Stimulated activated CD8-positive, alpha-beta memory T cell treated with anti-CD3 and anti-CD28 coated beads, Interleukin-15, amount 100 ng/mL, for 48 hours (primary cell): ENCODE data around the gene LSAMP.

Experiments used
- DNase-seq, 2 donors: peaks; one replicate each; pipeline ENCODE4 v3.0.0-alpha.2; 2020; ENCODE audit warnings: low read depth in 2 of 2

Gene LSAMP

DNA sequence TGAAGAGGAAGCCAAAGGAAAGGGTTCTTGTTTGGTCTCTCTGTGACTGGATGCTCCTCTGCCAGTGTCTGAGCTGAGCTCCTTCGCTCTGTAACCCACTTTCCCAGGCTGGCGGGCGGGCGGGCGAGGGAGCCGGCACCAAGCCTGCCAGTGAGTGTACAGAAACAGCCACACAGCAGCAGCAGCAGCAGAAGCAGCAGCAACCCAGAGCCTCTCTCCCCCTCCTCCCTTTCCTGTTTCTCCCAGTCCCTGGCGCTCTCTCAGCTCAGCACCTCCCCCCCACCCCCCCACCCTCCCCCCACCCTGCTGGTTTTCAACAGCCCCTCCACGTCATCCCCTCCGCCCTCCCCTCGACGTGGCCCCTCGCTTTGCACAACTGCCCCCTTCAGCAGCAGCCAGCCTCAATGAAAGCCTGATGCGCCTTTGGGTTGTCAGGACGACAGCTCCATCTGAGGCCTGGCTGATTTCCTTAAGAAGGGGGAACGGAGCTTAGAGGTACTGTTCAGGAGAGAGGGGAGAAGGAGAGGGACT, at the start of gene LSAMP:
Gene LSAMP, minus strand, starts transcription at position 177 of the 531 bp plus-strand sequence.
- no peak for DNase-seq

DNA sequence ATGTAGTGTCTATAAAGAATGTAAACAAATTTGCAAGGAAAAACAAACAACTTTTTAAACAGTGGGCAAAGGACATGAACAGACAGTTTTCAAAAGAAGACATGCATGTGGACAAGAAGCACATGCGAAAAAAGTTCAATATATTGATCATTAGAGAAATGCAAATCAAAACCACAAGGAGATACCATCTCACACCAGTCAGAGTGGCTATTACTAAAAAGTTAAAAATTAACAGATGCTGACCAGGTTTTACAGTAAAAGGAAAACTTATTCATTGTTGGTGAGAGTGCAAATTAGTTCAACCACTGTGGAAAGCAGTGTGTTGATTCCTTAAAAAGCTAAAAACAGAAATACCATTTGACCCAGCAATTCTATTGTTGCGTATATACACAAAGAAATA, 47.1 kb upstream of the LSAMP start:
- no peak for DNase-seq

DNA sequence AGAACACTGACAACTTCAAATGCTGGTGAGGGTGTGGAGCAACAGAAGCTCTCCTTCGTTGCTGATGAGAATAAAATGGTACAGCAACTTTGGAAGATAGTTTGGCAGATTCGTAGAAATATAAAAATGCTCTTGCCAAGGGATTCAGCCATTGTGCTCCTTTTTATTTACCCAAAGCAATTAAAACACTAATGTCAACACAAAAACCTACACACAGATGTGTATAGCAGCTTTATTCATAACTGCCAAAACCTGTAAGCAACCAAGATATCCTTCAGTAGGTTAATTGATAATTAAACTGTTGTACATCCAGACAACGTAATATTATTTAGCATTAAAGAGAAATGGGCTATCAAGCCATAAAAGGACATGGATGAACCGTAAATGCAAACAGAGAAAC, 37.8 kb upstream of the LSAMP start:
- no peak for DNase-seq

DNA sequence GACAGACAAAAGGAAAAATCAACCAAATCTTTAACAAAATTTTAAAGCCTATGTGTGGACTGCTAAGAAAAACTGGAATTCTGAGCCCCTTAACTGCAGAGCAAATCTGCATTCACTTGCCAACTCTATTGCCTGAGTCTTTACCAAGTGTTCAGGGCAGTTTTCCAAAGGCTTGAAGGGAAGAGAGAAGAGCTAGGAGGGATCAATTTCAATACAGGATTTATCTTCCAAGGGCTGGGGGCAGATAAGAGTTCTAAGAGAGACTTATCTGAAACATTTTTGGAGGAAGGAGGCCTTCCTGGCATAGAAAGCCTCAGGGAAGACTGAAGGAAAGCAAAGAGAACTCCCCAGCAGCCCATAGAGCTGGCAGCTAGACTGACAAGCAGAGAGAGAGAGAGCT, 31.4 kb upstream of the LSAMP start:
- no peak for DNase-seq

DNA sequence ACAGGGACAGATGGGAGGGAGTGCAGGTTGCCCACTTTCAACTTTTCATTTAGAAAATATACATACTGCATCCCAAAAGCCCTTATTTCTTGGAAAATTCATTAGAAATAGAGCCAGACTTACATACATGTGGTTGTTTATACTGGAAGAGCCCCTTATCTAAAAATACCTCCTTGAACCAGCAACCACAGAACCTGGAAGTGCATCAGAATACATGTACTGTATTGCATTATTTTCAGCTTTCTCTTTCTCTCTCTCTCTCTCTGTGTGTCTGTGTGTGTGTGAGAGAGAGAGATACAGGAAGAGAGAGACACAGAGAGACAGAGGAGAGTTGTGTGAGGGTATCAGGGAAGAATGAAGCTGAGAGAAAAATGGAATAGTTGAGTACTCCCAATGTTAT, 29.5 kb upstream of the LSAMP start:
- DNase-seq: no peak

DNA sequence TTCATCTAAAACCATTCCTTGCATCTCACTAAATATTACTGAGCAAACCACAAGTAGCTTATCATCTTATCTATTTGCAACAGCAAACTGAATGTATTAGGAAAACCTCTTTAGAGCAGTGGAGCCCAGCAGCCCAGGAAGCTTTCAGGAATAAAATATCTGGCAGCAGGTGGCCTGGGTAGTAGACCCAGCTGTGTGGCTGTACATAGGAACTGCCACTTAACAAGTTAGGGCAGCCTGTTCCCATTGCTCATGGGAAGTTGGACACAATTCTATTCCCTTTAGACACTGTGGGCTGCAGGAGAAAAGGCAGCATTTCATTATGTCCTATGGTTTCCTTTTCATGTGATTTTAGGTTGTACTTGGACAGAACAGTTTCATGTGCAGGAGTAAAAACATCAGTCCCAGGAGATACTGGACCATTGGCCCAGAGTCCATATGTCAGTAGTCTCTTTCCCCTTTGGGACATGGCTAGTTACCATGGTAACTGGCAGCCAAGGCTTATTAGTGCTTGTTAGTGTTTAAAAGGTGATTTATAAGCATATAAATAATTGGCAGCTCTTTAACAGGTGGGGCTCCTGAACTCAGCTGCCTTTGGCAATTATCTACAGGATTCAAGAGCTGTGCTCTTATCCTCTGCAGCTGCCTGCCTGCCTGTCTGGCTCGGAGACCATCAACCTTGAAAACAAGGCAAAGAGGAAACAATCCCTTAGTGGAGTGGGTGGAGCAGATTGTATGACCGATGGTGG, 28.9 kb upstream of the LSAMP start:
- no peak for DNase-seq

DNA sequence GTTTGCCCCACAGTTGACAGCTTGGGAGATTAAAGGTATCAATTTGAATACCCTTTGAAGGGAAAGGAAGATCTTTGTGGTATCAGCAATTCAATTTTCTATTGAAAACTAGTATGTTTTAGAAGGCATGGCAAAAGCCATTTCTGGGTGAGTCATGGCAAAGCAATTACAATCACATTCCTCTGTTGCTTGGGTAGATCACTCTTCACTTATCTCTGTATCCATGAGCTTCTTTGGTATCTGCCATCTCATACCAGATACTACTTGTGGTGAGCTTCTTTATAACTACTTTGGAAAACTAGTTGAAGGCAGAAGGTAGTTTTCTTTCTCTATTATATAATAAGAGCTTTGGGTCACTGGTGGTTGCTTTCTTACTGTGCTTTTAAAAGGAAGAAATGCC, 28.3 kb upstream of the LSAMP start:
- no peak for DNase-seq

DNA sequence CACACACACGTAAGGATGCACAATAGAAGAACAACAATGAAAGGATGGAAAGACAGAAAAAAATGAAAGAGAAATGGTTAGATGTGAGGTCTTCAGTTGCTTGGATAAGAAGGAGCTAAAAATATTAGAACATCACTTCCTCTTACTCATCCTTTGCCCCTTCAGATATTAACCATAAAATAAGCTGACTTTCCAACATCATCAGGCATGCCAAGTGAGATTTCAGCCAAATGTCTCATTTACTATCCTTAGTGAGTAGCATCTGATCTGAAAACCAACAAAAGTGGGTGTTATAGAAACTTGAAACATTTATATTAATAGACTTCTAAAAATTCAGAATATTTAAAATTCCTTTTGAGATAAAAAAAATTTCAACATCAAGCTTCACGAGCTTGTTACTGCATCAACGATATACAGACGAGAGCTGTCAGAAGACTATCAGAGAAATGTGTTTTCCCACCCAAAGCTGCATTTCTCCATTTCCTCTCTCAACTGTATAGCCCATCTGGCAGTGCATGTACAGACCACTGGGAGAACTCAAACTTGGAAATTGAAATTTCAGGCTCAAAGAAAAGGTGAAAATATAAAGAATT, 25.4 kb upstream of the LSAMP start:
- DNase-seq: no peak

DNA sequence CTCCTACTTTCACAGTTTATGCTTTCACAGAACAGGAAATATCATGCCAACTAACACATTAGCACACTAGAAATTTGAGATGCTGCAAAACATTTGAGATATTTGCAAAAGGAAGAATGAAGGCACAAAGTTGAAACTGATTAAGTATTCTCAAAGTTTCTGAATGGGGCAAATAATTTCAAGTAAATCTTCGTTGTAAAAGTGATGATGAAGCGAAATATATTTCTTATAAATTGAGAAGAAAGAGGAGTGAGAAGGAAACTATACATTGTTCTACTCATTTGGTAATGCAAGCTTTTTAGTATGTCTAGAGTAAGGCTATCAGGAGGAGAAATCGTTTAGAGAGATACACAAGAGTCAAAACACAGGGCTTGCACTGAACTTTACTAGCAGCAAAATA, 24.3 kb upstream of the LSAMP start:
- DNase-seq: no peak

DNA sequence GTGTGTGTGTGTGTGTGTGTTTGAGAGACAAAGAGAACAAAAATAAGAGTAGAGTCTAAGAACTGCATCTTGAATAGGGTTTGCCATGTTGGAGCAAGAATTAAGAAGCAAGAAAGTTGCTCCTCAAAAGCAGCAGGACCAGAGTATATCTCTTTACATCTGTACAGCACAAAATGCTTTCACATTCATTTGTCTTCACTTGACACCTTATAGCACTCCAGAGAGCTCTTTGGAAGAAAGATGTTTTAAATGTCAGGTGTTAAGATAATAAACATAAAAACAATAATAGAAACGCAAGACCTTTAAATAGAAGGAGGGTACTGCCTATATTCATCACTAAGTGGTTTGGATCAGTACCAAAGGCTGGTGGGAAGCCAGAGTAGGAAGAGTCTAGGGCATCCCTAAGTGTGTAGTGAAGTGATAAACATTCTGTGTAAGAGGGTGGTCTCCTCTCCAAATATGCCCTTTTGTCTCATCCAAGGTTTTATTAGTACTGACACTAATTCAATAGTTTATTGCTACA, 19.1 kb upstream of the LSAMP start:
- no peak for DNase-seq

DNA sequence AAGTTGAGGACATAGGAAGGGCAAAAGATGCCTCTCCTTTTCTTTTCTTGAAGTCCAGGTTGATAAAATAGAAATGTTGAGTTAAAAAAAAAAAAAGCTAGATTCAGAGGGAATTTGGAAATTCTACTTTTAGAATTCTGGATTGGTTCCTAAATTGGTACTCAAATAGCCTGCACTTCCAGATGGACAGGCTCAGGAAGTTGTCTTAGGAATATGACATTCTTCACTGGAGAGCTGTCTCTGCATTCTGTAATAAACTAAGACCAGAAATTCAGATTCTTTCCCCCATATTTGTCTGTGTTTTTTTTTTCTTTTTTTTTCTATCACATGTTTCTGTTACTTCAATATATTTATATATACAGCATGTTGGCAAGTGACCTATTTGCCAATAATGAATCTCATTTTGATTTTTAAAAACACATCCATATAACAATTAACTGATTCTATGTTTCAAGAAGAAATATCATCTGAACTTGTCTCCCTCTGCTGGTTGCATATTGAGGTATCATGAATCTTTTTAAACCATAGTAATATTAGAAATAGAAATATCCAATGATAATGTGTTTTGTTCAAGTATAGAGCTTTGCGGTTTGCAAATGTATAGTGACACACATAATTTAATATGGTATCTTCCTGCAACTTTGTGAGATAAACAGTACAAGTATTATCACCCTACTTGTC, 8.5 kb upstream of the LSAMP start:
- no peak for DNase-seq

DNA sequence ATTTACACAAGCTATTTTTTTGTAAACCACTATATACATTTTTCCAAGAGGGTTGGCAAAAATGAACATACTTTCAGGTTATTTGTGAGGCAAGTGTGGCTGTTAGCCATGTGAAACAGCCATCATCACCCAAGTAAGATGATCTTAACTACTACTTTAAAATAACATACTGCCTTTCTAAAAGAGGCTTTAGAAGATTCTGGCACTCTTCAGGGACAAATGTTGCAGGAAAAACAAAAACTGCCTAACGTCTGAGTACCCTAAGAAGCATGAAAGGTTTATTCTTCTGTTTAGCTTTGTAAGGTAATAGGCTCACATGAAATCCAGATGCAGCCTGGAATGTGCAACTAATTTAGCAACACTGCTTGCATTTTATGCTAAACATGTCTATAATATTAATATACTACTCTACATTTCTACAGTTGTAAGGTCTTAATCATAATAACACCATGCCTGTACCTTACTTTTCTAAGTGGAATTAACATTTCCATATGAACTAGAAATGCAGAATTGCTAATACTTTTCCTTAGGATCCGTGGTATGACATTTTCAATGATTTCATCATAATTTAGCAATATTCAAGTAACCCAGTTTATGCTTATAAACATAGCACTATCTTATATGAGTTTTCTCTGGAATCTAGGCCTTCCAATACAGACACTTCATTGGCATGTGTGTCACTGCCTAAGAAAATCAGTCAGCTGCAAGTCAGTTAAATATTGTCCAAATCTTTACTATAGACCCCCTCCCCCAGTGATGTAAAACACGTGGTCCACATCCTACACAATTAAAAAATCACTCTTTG, 4.5 kb upstream of the LSAMP start:
- no peak for DNase-seq

DNA sequence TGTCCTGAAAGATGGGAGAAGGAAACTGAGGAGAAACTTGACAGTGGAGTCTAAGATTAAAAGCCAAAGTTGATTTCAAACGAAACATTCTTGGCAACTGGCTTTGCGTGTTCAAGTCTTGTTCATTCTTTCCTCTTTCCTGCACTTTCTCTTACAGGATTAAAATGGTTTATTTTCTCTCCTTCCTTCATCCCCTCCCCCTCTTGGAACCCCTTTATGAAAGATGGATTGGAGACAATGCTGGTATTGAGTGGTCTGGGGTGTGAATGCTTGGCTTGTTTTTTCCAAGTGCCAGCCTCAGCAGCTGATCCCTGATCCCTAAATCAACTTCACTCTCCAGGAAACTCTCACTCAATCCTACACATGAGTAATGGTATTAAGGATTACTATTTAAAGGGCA, 703 bp upstream of the LSAMP start:
- DNase-seq: no peak

DNA sequence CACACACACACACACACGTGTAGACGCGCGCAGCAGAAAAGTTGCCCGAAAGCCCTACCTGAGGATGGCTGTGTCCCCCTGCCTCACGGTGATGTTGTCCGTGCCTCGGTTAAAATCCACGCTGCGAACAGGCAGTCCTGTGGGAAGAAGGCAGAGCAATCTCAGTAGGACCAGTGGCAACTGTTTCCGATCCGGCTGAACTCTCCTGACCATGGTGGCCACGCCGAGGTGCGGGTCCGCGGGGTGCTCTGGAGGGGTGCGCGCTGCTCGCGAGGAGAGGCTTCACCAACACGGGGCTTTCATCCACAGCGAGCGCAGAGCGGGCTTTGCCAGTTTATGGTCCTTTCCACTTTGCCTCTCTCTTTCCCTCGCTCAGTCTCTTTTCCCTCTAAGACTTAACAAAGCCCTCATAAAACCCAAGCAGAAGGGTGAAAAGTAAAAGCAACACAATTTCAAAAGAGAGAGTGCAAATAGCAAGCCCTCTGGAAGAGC, 422 bp downstream of the LSAMP start:
- DNase-seq: no peak

DNA sequence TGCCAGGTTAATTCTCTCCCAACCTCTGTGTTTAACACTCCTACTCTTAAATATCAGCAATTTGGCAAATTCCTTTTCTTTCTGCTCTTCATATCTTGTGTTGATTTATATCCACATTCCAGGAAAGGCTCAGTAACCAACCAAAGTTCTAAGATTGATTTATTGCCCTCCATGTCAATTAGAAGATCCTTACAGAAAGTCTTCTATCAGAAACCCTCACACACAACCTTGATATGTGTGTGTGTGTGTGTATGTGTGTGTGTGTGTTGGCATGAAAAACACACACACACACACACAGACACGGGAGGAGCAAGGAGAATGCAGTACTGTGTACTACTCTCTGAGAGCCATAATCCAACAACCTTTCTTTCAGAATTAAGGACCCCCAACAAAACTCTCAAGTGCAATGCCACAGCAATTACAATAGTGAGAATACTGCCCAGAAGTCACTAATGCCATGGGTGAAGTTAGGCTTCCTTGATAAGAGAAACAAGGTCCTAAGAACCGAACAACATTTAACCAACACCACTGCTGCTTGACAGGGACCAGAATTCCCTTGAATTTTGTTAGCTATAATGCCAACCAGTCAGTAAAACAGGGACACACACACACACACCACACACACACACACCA, 1.1 kb downstream of the LSAMP start:
- DNase-seq: no peak

DNA sequence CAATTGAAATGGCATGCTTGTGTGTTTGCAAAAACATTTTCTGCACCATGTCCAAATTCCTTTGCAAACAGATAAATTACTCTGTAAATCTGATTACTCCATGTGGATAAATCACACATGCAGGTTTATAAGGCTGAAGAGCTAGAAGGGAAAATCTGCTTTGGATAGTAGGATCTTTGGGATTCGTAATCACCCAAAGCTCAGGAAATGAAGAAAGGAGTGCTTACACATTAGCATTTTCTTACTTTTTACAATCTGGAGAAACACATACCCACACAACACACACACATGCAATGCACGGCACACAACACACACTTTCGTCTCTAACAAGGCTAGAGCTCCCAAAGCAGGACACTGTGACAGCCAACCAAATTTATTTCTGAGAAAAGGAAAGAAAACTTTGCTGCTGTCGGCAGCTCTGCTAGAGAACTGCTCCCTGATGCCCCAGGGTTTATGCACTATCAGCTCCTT, 2.1 kb downstream of the LSAMP start:
- no peak for DNase-seq

DNA sequence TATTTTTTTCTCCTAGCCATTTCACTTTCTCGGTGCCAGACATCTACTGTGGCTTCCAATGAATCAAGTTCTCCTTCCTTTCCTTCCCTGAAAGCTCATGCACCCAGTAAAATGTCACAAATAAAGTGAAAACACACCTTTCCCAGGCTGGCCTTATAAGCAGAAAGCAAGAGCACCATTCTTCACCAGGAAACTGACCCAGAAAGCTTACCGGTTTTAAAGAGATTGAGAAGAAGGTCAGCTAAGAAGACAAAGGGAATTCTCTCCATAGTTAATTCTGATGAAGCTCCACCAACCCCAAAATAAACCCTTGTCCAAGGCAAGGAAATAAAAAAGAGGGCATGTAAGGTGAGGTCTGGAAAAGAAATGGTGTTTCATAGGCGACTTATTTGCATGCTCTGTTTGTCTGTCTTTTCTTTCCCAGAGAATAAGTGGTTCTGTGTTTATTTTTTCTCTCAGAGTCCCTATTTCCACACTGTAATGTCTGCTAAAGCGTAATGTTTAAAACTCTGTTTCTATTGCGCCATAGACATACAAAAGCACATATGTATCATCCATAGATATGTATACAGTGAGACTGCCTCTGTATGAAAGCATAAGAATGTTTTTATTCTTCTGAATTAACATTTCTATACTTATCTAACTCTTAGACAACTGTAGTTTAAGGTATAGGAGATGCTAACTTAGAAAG, 2.8 kb downstream of the LSAMP start:
- DNase-seq: no peak

DNA sequence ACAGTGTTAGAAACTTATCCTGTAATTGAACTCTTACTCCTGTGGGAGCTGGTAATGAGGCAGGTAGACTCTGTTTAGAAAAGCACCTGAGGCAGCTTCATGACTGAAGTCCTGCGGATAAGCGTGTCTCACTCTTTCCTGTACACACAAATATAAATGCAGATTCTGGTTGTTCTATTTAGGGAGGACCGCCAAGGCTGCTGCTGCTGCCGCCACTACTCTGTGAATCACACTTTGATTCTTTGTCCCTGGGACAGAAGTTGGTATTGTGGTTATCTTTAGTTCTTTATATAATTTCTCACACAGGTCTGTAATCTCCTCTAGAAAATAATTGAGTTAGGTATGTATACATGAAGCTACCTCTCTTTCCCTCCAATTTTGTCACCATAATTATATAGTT, 3.6 kb downstream of the LSAMP start:
- no peak for DNase-seq

DNA sequence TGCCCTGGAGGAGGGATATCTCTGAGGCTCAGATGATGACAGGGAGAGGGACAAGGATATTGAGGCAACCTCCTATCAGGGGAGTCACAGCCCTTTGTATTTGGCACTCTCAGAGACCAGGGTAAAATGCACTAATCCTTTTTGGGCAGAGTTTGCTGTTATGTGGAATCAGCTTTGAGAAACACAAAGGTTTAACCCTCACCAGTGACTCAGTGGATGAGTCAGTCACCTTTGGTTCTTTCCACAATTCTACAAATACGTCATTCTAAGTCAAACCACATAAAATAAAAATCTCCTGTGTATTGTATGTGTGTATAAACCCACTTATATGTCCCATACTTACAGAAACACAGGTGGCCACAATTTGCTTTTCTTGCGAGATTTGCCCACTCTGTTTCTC, 5.1 kb downstream of the LSAMP start:
- DNase-seq: no peak

DNA sequence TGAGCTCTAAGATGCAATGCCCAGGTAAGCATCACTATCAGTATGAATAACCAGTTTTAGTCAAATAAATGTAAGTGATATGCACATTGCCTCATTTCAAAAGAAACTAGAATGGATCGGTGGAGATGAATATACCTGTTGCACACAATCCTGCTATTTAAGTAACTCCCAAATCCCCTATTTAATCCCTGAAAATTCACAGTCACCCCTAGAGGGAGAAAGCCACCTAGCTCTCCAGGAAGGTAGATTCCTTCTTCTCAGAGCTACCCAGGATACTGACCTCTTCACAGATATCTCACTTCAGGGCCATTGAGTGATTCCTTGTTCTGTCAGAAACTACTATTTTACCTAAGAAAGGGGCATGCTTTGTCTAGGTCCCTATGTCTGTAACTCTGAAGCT, 11.7 kb downstream of the LSAMP start:
- no peak for DNase-seq

DNA sequence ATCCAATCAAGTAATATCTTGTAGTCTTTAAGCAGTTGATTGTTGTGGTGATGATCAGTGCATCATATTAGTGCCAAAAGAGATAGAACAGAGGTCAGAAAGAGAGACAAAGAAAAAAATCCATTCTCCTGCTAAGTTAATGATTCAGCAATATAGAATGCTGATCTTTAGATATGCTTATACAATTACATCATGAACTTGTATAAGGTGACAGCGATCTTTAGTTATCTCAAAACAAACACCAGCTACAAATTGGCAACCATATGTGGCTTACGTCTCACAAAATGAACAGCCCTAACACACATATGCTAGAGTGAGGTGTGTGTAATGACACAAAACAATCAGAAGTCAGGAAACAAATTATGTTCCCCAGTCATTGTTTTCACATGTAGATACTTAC, 12.5 kb downstream of the LSAMP start:
- no peak for DNase-seq
